ENCODE measurements around the gene TBC1D9B. TPM values are rescaled to one million over a fixed set of nuclear protein-coding genes. Genes with fewer than 3 reads are reported as not detected.

Gene TBC1D9B
- total and polyA plus RNA-seq, 9 of the 15 experiments (the other 6 are each of a cell fraction or from before 2014, with no cell fraction given): 2.9 to 59.1 (median 33.5) TPM

DNA sequence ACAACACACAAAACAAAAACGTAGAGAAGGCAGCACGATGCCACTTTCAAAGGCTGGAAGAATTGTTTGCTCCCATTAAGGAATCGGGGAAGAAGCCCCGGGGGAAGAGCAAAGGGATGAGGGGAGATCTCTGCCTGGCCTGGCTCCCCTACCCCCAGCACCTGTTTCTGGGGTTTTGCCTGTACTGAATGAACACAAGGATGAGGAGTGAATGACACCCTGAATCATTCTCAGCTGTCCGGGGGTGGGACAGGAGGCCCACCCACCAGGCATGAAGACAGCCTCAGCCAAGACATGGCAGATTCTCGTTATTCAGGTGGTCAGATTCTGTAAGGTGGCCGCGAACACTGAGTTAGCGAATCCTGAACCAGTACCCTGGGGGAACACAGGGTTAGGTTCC is 7.5 kb downstream of the TBC1D9B start:
- FAIRE-seq: peak; percentile 23

More for the DNA sequence above, 7.5 kb downstream of the TBC1D9B start:
- WGBS (ENCODE audit: insufficient coverage, low coverage, missing lambda C conversion rate): 81% methylated on average over 8 of the region's 9 CpGs
- H3K27ac ChIP-seq (ENCODE audit: extremely low read depth, low read depth, low read length): no peak overlapping the region
- H3K4me2 ChIP-seq (ENCODE audit: insufficient read depth, low read length): no peak overlapping the region
- no peak overlapping the region; a peak in 1 of 4 replicates for H3K9ac ChIP-seq (ENCODE audit: insufficient read depth in 1 of 2, low read depth in 2 of 2, low read length in 2 of 2)
- DNase-seq (ENCODE audit: extremely low read depth in 1 of 4, low spot score in 3 of 4) (no peak), ATAC-seq (no peak)
- ChIA-PET CTCF (ENCODE audit: low intra/inter-chr PET ratio) (no interaction called here), POLR2A (interaction anchor here (0.6 to 1.5 kb wide), 2 partner anchors 12 to 662 kb away, joined by 3 to 4 read pairs; no protein-coding TSS in a partner anchor)
- no TSS peak for BruUV-seq (replicated peaks)
- 0 out of 2 replicates have a peak, but pooled peaks cover 7% of the 10 kb centered on the region for H4K20me1 ChIP-seq (replicated peaks; ENCODE audit: control insufficient read depth, insufficient read depth, low read length)
- intact Hi-C loops (cut with micrococcal nuclease): no loop called here
- no peaks in the 10 kb centered on the region for H3K9me3 ChIP-seq (replicated peaks; ENCODE audit: control insufficient read depth, insufficient read depth, low read depth, low read length)
- TF ChIP-seq ZNF282 (CRISPR knock-in tag; IDR thresholded peaks at IDR 0.05) (no peak), BACH1 (tag; IDR thresholded peaks at IDR 0.05) (no peak), FIP1L1 (IDR thresholded peaks at IDR 0.05; ENCODE audit: low read depth, low read length, poor library complexity, severe bottlenecking) (no peak), HMG20B (CRISPR knock-in tag; IDR thresholded peaks at IDR 0.05) (no peak), GATAD2A (IDR thresholded peaks at IDR 0.05) (no peak), JUN (IDR thresholded peaks at IDR 0.05; ENCODE audit: borderline replicate concordance, low read depth, low read length) (no peak), JUN (CRISPR knock-in tag; IDR thresholded peaks at IDR 0.05; ENCODE audit: borderline replicate concordance) (no peak), MYBL2 (IDR thresholded peaks at IDR 0.05; ENCODE audit: low read depth) (no peak), MYBL2 (CRISPR knock-in tag; IDR thresholded peaks at IDR 0.05; ENCODE audit: borderline replicate concordance) (no peak), EP300 (IDR thresholded peaks at IDR 0.05; ENCODE audit: low read length) (no peak), ZNF778 (CRISPR knock-in tag; IDR thresholded peaks at IDR 0.05) (no peak), PATZ1 (CRISPR knock-in tag; IDR thresholded peaks at IDR 0.05; ENCODE audit: borderline replicate concordance) (no peak), PRPF4 (IDR thresholded peaks at IDR 0.05; ENCODE audit: insufficient read depth, low read depth, low read length, poor library complexity, severe bottlenecking) (no peak), ZNF408 (CRISPR knock-in tag; IDR thresholded peaks at IDR 0.05; ENCODE audit: low read depth) (no peak), ZNF184 (CRISPR knock-in tag; IDR thresholded peaks at IDR 0.05) (no peak), ZNF354B (CRISPR knock-in tag; IDR thresholded peaks at IDR 0.05) (no peak), ZNF75A (CRISPR knock-in tag; IDR thresholded peaks at IDR 0.05) (no peak), NCOA4 (IDR thresholded peaks at IDR 0.05; ENCODE audit: partially characterized antibody) (no peak)
- TF ChIP-seq, protein P1, sequence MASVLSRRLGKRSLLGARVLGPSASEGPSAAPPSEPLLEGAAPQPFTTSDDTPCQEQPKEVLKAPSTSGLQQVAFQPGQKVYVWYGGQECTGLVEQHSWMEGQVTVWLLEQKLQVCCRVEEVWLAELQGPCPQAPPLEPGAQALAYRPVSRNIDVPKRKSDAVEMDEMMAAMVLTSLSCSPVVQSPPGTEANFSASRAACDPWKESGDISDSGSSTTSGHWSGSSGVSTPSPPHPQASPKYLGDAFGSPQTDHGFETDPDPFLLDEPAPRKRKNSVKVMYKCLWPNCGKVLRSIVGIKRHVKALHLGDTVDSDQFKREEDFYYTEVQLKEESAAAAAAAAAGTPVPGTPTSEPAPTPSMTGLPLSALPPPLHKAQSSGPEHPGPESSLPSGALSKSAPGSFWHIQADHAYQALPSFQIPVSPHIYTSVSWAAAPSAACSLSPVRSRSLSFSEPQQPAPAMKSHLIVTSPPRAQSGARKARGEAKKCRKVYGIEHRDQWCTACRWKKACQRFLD (CRISPR knock-in tag; IDR thresholded peaks at IDR 0.05): no peak
- TF ChIP-seq, protein P2, sequence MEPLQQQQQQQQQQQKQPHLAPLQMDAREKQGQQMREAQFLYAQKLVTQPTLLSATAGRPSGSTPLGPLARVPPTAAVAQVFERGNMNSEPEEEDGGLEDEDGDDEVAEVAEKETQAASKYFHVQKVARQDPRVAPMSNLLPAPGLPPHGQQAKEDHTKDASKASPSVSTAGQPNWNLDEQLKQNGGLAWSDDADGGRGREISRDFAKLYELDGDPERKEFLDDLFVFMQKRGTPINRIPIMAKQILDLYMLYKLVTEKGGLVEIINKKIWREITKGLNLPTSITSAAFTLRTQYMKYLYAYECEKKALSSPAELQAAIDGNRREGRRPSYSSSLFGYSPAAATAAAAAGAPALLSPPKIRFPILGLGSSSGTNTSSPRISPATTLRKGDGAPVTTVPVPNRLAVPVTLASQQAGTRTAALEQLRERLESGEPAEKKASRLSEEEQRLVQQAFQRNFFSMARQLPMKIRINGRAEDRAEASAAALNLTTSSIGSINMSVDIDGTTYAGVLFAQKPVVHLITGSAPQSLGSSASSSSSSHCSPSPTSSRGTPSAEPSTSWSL (CRISPR knock-in tag; IDR thresholded peaks at IDR 0.05; ENCODE audit: borderline replicate concordance): no peak
- peaks cover 87% of the 10 kb centered on the region for H3K36me3 ChIP-seq (ENCODE audit: control insufficient read depth, insufficient read depth, low read length)
- peaks cover 8% of the 10 kb centered on the region for H3K79me2 ChIP-seq (ENCODE audit: control insufficient read depth, insufficient read depth, low read length)
- in situ Hi-C loops (cut with MboI): no loop called here
- H2AFZ ChIP-seq (ENCODE audit: low read depth, low read length): no peak overlapping the region
- H3K4me1 ChIP-seq (replicated peaks in 1 of 2; ENCODE audit: control insufficient read depth in 2 of 2, insufficient read depth in 2 of 2, low read length in 2 of 2): peaks cover 0 to 15% of the 10 kb centered on the region in 2 experiments; a peak in 3 of 5 replicates
- H3K9me1 ChIP-seq (ENCODE audit: control insufficient read depth, insufficient read depth, low read length): peaks cover 5% of the 10 kb centered on the region
- H3K27me3 ChIP-seq (ENCODE audit: control insufficient read depth in 2 of 2, insufficient read depth in 2 of 2, low read length in 2 of 2): no peaks in the 10 kb centered on the region
- H3K4me3 ChIP-seq: no peak overlapping the region

All from K562 (cell line).